Activated naive CD8-positive, alpha-beta T cell treated with anti-CD3 and anti-CD28 coated beads for 36 hours (primary cell): ENCODE results near the gene DIAPH2. TPM values are rescaled to one million over a fixed set of nuclear protein-coding genes. Genes with fewer than 3 reads are reported as not detected.
A peak's percentile ranks its signal among the peaks of the same experiment; 100 is the strongest.

ENCODE experiments used
- DNase-seq: peaks from one replicate; pipeline ENCODE4 v3.0.0; 2021
- H3K27ac Mint-ChIP-seq: one replicate; pipeline ENCODE4 v1.8.0; 2022; ENCODE audit warnings: mild to moderate bottlenecking, moderate library complexity, mixed read lengths
- H3K27me3 Mint-ChIP-seq: one replicate; pipeline ENCODE4 v1.8.0; 2022; ENCODE audit warnings: mild to moderate bottlenecking, mixed read lengths
- H3K36me3 Mint-ChIP-seq: one replicate; pipeline ENCODE4 v1.8.0; 2021; ENCODE audit warnings: mild to moderate bottlenecking, mixed read lengths
- H3K4me1 Mint-ChIP-seq: one replicate; pipeline ENCODE4 v1.8.0; 2021; ENCODE audit warnings: mixed read lengths
- H3K4me3 Mint-ChIP-seq: one replicate; pipeline ENCODE4 v1.8.0; 2022; ENCODE audit warnings: mild to moderate bottlenecking, moderate library complexity, mixed read lengths
- H3K9me3 Mint-ChIP-seq: one replicate; pipeline ENCODE4 v1.8.0; 2022; ENCODE audit warnings: mixed read lengths
- total RNA-seq, 2 experiments: library from RNA; stranded (reverse); gene quantifications; one replicate each; pipeline ENCODE4 v1.2.3, GENCODE V29; 2021

Gene DIAPH2
- total RNA-seq, 2 experiments from 2014 or later = 4.8 to 5.5 TPM

- H3K4me1 Mint-ChIP-seq = no peaks in the 10 kb centered on the region
- no peak overlapping the region for H3K27ac Mint-ChIP-seq
- no peak overlapping the region for H3K4me3 Mint-ChIP-seq
- no peak for DNase-seq
- H3K27me3 Mint-ChIP-seq = no peaks in the 10 kb centered on the region
- H3K36me3 Mint-ChIP-seq = no peaks in the 10 kb centered on the region
- no peaks in the 10 kb centered on the region for H3K9me3 Mint-ChIP-seq
These were observed 949.2 kb downstream of the DIAPH2 start for GRCh38 chrX:97633798-97634197.

- H3K4me3 Mint-ChIP-seq = no peak overlapping the region
- H3K4me1 Mint-ChIP-seq = peaks cover 3% of the 10 kb centered on the region
- no peak overlapping the region for H3K27ac Mint-ChIP-seq
- no peak for DNase-seq
- no peaks in the 10 kb centered on the region for H3K36me3 Mint-ChIP-seq
- no peaks in the 10 kb centered on the region for H3K9me3 Mint-ChIP-seq
- no peaks in the 10 kb centered on the region for H3K27me3 Mint-ChIP-seq
These were observed 952.0 kb downstream of the DIAPH2 start for GRCh38 chrX:97636473-97637140.

- Mint-ChIP-seq H3K9me3 (no peaks in the 10 kb centered on the region), H3K36me3 (no peaks in the 10 kb centered on the region), H3K27me3 (no peaks in the 10 kb centered on the region), H3K4me1 (peaks cover 3% of the 10 kb centered on the region), H3K27ac (no peak overlapping the region), H3K4me3 (no peak overlapping the region)
- DNase-seq = no peak
These were observed 952.6 kb downstream of the DIAPH2 start for GRCh38 chrX:97637289-97637688.

GRCh38 chrX:97638621-97639020, 954.0 kb downstream of the DIAPH2 start:
- no peaks in the 10 kb centered on the region for H3K36me3 Mint-ChIP-seq
- H3K4me3 Mint-ChIP-seq = no peak overlapping the region
- no peak for DNase-seq
- H3K9me3 Mint-ChIP-seq = no peaks in the 10 kb centered on the region
- no peaks in the 10 kb centered on the region for H3K27me3 Mint-ChIP-seq
- H3K27ac Mint-ChIP-seq = no peak overlapping the region
- H3K4me1 Mint-ChIP-seq = peaks cover 3% of the 10 kb centered on the region

- H3K36me3 Mint-ChIP-seq = no peaks in the 10 kb centered on the region
- H3K27me3 Mint-ChIP-seq = no peaks in the 10 kb centered on the region
- H3K4me3 Mint-ChIP-seq = no peak overlapping the region
- H3K4me1 Mint-ChIP-seq = peaks cover 3% of the 10 kb centered on the region
- H3K27ac Mint-ChIP-seq = no peak overlapping the region
- peak; percentile 1 for DNase-seq
- H3K9me3 Mint-ChIP-seq = no peaks in the 10 kb centered on the region
These were observed 954.9 kb downstream of the DIAPH2 start for GRCh38 chrX:97639526-97639925.

Other genes starting within 250 kb of the DIAPH2 start
- gene RPA4, start 199.1 kb downstream of the DIAPH2 start, total RNA-seq = under 1 TPM in 1 of 2 experiments, not detected in 1; 0.23 TPM